ENCODE data around the gene CUBN.
A peak's percentile ranks its signal among the peaks of the same experiment; 100 is the strongest.

The CUBN gene

GRCh38 chr10:17025444-17026295, 103.9 kb downstream of the CUBN start:
- H3K4me3 ChIP-seq (ENCODE audit: control insufficient read depth in 1 of 7, extremely low read depth in 1 of 7, insufficient read depth in 4 of 7, low read depth in 2 of 7, low read length in 6 of 7) = no peak overlapping the region
- no peaks in the 10 kb centered on the region for H3K27me3 ChIP-seq (replicated peaks in 2 of 5; ENCODE audit: control insufficient read depth in 4 of 5, insufficient read depth in 5 of 5, low read length in 4 of 5)
- no peak overlapping the region for H3K27ac ChIP-seq (ENCODE audit: insufficient read depth in 1 of 2, low read depth in 1 of 2, low read length in 2 of 2, poor library complexity in 1 of 2, severe bottlenecking in 2 of 2)
- CTCF ChIA-PET = interaction anchor here (1.3 kb wide), 1 partner anchor 135 kb away, joined by 3 read pairs; no protein-coding TSS in a partner anchor
- POLR2A ChIA-PET = interaction anchor here (0.7 kb wide), 1 partner anchor 203 kb away, joined by 3 read pairs; no protein-coding TSS in a partner anchor
- 70% methylated on average over 5 of the region's 7 CpGs for WGBS (ENCODE audit: insufficient coverage)
- peak in 2 of 3 donors; percentile 79 to 83 for DNase-seq
- H3K36me3 ChIP-seq (ENCODE audit: control insufficient read depth in 4 of 4, insufficient read depth in 4 of 4, low read length in 3 of 4) = no peaks in the 10 kb centered on the region
- H3K4me1 ChIP-seq (ENCODE audit: control extremely low read depth in 1 of 4, control insufficient read depth in 4 of 4, insufficient read depth in 4 of 4, low read length in 3 of 4) = peaks cover 26 to 51% (median 46%) of the 10 kb centered on the region in 4 experiments
- no peaks in the 10 kb centered on the region for H3K9me3 ChIP-seq (ENCODE audit: control extremely low read depth in 1 of 5, control insufficient read depth in 4 of 5, insufficient read depth in 2 of 5, low read depth in 1 of 5, low read length in 4 of 5)

GRCh38 chr10:17024461-17024860, 105.2 kb downstream of the CUBN start:
- DNase-seq = no peak
- CTCF ChIA-PET = interaction anchor here (1.3 to 1.4 kb wide), 3 partner anchors 10 to 134 kb away, joined by 3 read pairs; no protein-coding TSS in a partner anchor
- POLR2A ChIA-PET = no interaction called here
- Histone ChIP-seq H3K9me3 (ENCODE audit: control extremely low read depth in 1 of 5, control insufficient read depth in 4 of 5, insufficient read depth in 2 of 5, low read depth in 1 of 5, low read length in 4 of 5) (no peaks in the 10 kb centered on the region), H3K4me3 (ENCODE audit: control insufficient read depth in 1 of 7, extremely low read depth in 1 of 7, insufficient read depth in 4 of 7, low read depth in 2 of 7, low read length in 6 of 7) (peak overlapping the region in 2 of 7 experiments; percentile 36 to 51), H3K36me3 (ENCODE audit: control insufficient read depth in 4 of 4, insufficient read depth in 4 of 4, low read length in 3 of 4) (no peaks in the 10 kb centered on the region), H3K27me3 (replicated peaks in 2 of 5; ENCODE audit: control insufficient read depth in 4 of 5, insufficient read depth in 5 of 5, low read length in 4 of 5) (no peaks in the 10 kb centered on the region), H3K27ac (ENCODE audit: insufficient read depth in 1 of 2, low read depth in 1 of 2, low read length in 2 of 2, poor library complexity in 1 of 2, severe bottlenecking in 2 of 2) (peak overlapping the region; percentile 90 to 95), H3K4me1 (ENCODE audit: control extremely low read depth in 1 of 4, control insufficient read depth in 4 of 4, insufficient read depth in 4 of 4, low read length in 3 of 4) (peaks cover 23 to 47% (median 39%) of the 10 kb centered on the region in 4 experiments)
- whole genome bisulfite sequencing (ENCODE audit: insufficient coverage) = 100% methylated on average over 4 of the region's 4 CpGs

- Histone ChIP-seq H3K27me3 (replicated peaks in 2 of 5; ENCODE audit: control insufficient read depth in 4 of 5, insufficient read depth in 5 of 5, low read length in 4 of 5) (no peaks in the 10 kb centered on the region), H3K9me3 (ENCODE audit: control extremely low read depth in 1 of 5, control insufficient read depth in 4 of 5, insufficient read depth in 2 of 5, low read depth in 1 of 5, low read length in 4 of 5) (peaks cover 0 to 3% (median 0%) of the 10 kb centered on the region in 5 experiments), H3K36me3 (ENCODE audit: control insufficient read depth in 4 of 4, insufficient read depth in 4 of 4, low read length in 3 of 4) (no peaks in the 10 kb centered on the region), H3K4me3 (ENCODE audit: control insufficient read depth in 1 of 7, extremely low read depth in 1 of 7, insufficient read depth in 4 of 7, low read depth in 2 of 7, low read length in 6 of 7) (peak overlapping the region in 4 of 7 experiments; percentile 22 to 51 (median 30)), H3K4me1 (ENCODE audit: control extremely low read depth in 1 of 4, control insufficient read depth in 4 of 4, insufficient read depth in 4 of 4, low read length in 3 of 4) (peaks cover 15 to 39% (median 32%) of the 10 kb centered on the region in 4 experiments), H3K27ac (ENCODE audit: insufficient read depth in 1 of 2, low read depth in 1 of 2, low read length in 2 of 2, poor library complexity in 1 of 2, severe bottlenecking in 2 of 2) (peak overlapping the region; percentile 90 to 95)
- ChIA-PET POLR2A (interaction anchor here (0.6 to 1.1 kb wide), 3 partner anchors 33 to 206 kb away, joined by 3 to 6 read pairs (median 5); no protein-coding TSS in a partner anchor), CTCF (interaction anchor here (1.0 to 1.4 kb wide), 5 partner anchors 9 to 189 kb away, joined by 3 to 4 read pairs (median 3); no protein-coding TSS in a partner anchor)
- 0% methylated on average over 7 of the region's 13 CpGs for WGBS (ENCODE audit: insufficient coverage)
- DNase-seq = peak; percentile 97 to 99 (median 98)
These were observed 106.0 kb downstream of the CUBN start for GRCh38 chr10:17023386-17024298.

GRCh38 chr10:17022896-17023295, 106.7 kb downstream of the CUBN start:
- no peaks in the 10 kb centered on the region for H3K27me3 ChIP-seq (replicated peaks in 2 of 5; ENCODE audit: control insufficient read depth in 4 of 5, insufficient read depth in 5 of 5, low read length in 4 of 5)
- CTCF ChIA-PET = interaction anchor here (1.0 to 2.4 kb wide), 7 partner anchors 9 to 190 kb away, joined by 3 to 10 read pairs (median 3); no protein-coding TSS in a partner anchor
- H3K9me3 ChIP-seq (ENCODE audit: control extremely low read depth in 1 of 5, control insufficient read depth in 4 of 5, insufficient read depth in 2 of 5, low read depth in 1 of 5, low read length in 4 of 5) = peaks cover 0 to 3% (median 0%) of the 10 kb centered on the region in 5 experiments
- POLR2A ChIA-PET = interaction anchor here (1.1 kb wide), 1 partner anchor 207 kb away, joined by 6 read pairs; no protein-coding TSS in a partner anchor
- peaks cover 15 to 39% (median 32%) of the 10 kb centered on the region in 4 experiments for H3K4me1 ChIP-seq (ENCODE audit: control extremely low read depth in 1 of 4, control insufficient read depth in 4 of 4, insufficient read depth in 4 of 4, low read length in 3 of 4)
- H3K4me3 ChIP-seq (ENCODE audit: control insufficient read depth in 1 of 7, extremely low read depth in 1 of 7, insufficient read depth in 4 of 7, low read depth in 2 of 7, low read length in 6 of 7) = peak overlapping the region in 1 of 7 experiments; percentile 30
- 92% methylated on average over 4 of the region's 6 CpGs for WGBS (ENCODE audit: insufficient coverage)
- peak in 1 of 3 donors; percentile 26 for DNase-seq
- peak overlapping the region; percentile 48 to 95 for H3K27ac ChIP-seq (ENCODE audit: insufficient read depth in 1 of 2, low read depth in 1 of 2, low read length in 2 of 2, poor library complexity in 1 of 2, severe bottlenecking in 2 of 2)
- no peaks in the 10 kb centered on the region for H3K36me3 ChIP-seq (ENCODE audit: control insufficient read depth in 4 of 4, insufficient read depth in 4 of 4, low read length in 3 of 4)

GRCh38 chr10:17022466-17022825, 107.2 kb downstream of the CUBN start:
- peaks cover 15 to 39% (median 32%) of the 10 kb centered on the region in 4 experiments for H3K4me1 ChIP-seq (ENCODE audit: control extremely low read depth in 1 of 4, control insufficient read depth in 4 of 4, insufficient read depth in 4 of 4, low read length in 3 of 4)
- POLR2A ChIA-PET = no interaction called here
- peaks cover 0 to 3% (median 0%) of the 10 kb centered on the region in 5 experiments for H3K9me3 ChIP-seq (ENCODE audit: control extremely low read depth in 1 of 5, control insufficient read depth in 4 of 5, insufficient read depth in 2 of 5, low read depth in 1 of 5, low read length in 4 of 5)
- no peak for DNase-seq
- H3K36me3 ChIP-seq (ENCODE audit: control insufficient read depth in 4 of 4, insufficient read depth in 4 of 4, low read length in 3 of 4) = no peaks in the 10 kb centered on the region
- no peak overlapping the region for H3K4me3 ChIP-seq (ENCODE audit: control insufficient read depth in 1 of 7, extremely low read depth in 1 of 7, insufficient read depth in 4 of 7, low read depth in 2 of 7, low read length in 6 of 7)
- WGBS (ENCODE audit: insufficient coverage) = 99% methylated on average over 6 of the region's 6 CpGs
- CTCF ChIA-PET = interaction anchor here (1.0 to 2.4 kb wide), 5 partner anchors 11 to 106 kb away, joined by 3 to 10 read pairs (median 4); no protein-coding TSS in a partner anchor
- H3K27me3 ChIP-seq (replicated peaks in 2 of 5; ENCODE audit: control insufficient read depth in 4 of 5, insufficient read depth in 5 of 5, low read length in 4 of 5) = no peaks in the 10 kb centered on the region
- H3K27ac ChIP-seq (ENCODE audit: insufficient read depth in 1 of 2, low read depth in 1 of 2, low read length in 2 of 2, poor library complexity in 1 of 2, severe bottlenecking in 2 of 2) = peak overlapping the region; percentile 48 to 95

GRCh38 chr10:17021656-17022465, 107.8 kb downstream of the CUBN start:
- H3K4me1 ChIP-seq (ENCODE audit: control extremely low read depth in 1 of 4, control insufficient read depth in 4 of 4, insufficient read depth in 4 of 4, low read length in 3 of 4) = peaks cover 15 to 39% (median 32%) of the 10 kb centered on the region in 4 experiments
- DNase-seq = no peak
- ChIA-PET POLR2A (interaction anchor here (0.6 kb wide), 1 partner anchor 9 kb away, joined by 3 read pairs; no protein-coding TSS in a partner anchor), CTCF (interaction anchor here (1.0 to 2.4 kb wide), 5 partner anchors 9 to 106 kb away, joined by 3 to 10 read pairs (median 4); no protein-coding TSS in a partner anchor)
- H3K9me3 ChIP-seq (ENCODE audit: control extremely low read depth in 1 of 5, control insufficient read depth in 4 of 5, insufficient read depth in 2 of 5, low read depth in 1 of 5, low read length in 4 of 5) = peaks cover 0 to 3% (median 0%) of the 10 kb centered on the region in 5 experiments
- H3K27me3 ChIP-seq (replicated peaks in 2 of 5; ENCODE audit: control insufficient read depth in 4 of 5, insufficient read depth in 5 of 5, low read length in 4 of 5) = no peaks in the 10 kb centered on the region
- no peak overlapping the region for H3K4me3 ChIP-seq (ENCODE audit: control insufficient read depth in 1 of 7, extremely low read depth in 1 of 7, insufficient read depth in 4 of 7, low read depth in 2 of 7, low read length in 6 of 7)
- WGBS (ENCODE audit: insufficient coverage) = 100% methylated on average over 3 of the region's 10 CpGs
- H3K36me3 ChIP-seq (ENCODE audit: control insufficient read depth in 4 of 4, insufficient read depth in 4 of 4, low read length in 3 of 4) = no peaks in the 10 kb centered on the region
- peak overlapping the region in 1 of 2 experiments; percentile 95 for H3K27ac ChIP-seq (ENCODE audit: insufficient read depth in 1 of 2, low read depth in 1 of 2, low read length in 2 of 2, poor library complexity in 1 of 2, severe bottlenecking in 2 of 2)

All from common myeloid progenitor, CD34-positive (primary cell).